Dermis blood vessel endothelial cell (primary cell): ENCODE measurements around the gene SS18L1. TPM values are rescaled to one million over a fixed set of nuclear protein-coding genes. Genes with fewer than 3 reads are reported as not detected.

Experiments
- DNase-seq: peaks from one replicate; pipeline ENCODE4 v3.0.0; 2010
- total RNA-seq: library from RNA; depleted of rRNA; stranded (reverse); fragments of >200 nt; gene quantifications from 2 replicates; pipeline ENCODE4 v1.2.3, GENCODE V29; 2014

Gene SS18L1
- total RNA-seq, 1 donor from 2014 or later = 16.5 TPM

GRCh38 chr20:62156592-62157386, 13.2 kb downstream of the SS18L1 start:
- DNase-seq = peak; percentile 75

DNA sequence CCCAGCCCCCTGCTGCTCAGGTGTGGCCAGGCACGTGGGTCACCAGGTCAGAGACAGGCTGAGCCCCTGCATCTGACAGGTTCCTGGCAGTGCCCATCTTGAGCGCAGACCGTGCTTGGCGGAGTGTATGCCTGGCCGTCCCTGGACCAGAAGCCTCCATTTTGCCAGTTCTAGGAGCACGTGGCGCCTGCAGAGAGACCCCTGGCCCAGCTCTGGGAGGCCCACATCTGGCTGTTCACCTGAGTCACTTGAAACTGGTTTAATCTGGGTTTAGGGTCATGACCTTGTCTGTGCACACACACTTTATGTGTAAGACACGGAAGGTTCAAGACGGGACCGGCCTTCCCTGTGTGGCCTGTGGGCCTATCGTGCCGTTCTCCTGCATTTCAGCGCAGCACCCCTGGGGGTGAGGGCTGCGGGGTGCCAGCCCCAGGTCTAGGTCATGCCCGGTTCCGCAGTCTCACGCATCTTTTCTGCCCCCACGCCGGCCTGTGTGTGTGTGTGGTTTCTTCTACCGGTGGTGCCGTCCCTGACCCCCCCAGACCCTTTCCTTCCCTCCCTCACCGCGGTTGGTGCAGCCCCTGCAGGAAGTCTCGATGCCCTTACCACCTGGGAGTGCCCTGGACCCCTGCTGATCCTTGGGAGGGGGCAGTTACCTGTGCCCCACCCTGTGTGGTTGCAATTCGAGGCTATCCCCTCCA, 14.0 kb downstream of the SS18L1 start:
- no peak for DNase-seq

DNA sequence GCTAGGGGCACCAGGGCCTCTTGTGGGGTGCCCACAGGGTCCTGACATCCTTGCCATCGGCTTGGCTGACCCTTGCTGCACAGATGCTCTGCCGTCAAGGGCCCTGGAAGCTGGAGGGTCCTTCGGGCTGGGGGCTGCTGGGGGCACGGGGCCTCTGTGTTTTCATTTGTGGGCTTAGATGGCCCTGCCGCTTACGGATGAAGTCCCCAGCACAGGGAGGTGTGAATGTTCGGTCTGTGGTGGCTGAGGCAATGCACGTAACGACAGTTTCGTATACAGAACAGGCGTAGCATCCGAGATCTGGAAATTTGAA, 14.5 kb downstream of the SS18L1 start:
- no peak for DNase-seq

DNA sequence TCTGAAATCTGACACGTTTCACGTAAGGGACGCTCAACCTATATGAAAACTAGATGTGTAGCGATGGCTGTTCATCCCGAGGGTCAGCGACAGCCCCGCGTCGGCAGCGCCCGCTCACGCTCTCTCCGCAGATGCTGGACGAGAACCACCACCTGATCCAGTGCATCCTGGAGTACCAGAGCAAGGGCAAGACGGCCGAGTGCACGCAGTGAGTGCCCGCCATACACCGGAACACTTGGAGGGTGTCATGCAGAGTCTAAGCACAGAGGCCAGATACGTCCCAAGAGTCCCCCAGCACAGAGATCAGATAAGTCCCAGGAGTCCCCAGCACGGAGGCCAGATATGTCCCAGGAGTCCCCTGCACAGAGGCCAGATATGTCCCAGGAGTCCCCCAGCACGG, 15.0 kb downstream of the SS18L1 start:
- no peak for DNase-seq

GRCh38 chr20:62159052-62159451, 15.5 kb downstream of the SS18L1 start:
- no peak for DNase-seq

GRCh38 chr20:62159839-62160238, 16.3 kb downstream of the SS18L1 start:
- DNase-seq = no peak

GRCh38 chr20:62160253-62160652, 16.7 kb downstream of the SS18L1 start:
- no peak for DNase-seq

GRCh38 chr20:62160876-62161275, 17.3 kb downstream of the SS18L1 start:
- DNase-seq = no peak

DNA sequence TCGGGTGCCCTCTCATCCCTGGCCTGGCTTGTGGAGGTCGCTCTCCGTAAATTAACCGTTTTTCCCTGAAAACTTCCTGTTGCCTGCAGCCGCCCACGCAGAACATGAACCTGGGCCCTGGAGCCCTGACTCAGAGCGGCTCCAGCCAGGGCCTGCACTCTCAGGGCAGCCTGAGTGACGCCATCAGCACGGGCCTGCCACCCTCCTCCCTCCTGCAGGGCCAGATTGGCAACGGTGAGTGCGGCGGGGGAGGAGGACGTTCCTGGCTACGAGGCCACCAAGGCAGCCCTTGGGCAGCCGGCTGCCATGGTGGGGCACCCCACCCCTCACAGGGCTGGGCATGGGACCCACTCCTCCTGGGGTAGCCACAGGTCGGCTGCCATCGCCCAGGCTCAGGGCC, 17.8 kb downstream of the SS18L1 start:
- peak; percentile 76 for DNase-seq

DNA sequence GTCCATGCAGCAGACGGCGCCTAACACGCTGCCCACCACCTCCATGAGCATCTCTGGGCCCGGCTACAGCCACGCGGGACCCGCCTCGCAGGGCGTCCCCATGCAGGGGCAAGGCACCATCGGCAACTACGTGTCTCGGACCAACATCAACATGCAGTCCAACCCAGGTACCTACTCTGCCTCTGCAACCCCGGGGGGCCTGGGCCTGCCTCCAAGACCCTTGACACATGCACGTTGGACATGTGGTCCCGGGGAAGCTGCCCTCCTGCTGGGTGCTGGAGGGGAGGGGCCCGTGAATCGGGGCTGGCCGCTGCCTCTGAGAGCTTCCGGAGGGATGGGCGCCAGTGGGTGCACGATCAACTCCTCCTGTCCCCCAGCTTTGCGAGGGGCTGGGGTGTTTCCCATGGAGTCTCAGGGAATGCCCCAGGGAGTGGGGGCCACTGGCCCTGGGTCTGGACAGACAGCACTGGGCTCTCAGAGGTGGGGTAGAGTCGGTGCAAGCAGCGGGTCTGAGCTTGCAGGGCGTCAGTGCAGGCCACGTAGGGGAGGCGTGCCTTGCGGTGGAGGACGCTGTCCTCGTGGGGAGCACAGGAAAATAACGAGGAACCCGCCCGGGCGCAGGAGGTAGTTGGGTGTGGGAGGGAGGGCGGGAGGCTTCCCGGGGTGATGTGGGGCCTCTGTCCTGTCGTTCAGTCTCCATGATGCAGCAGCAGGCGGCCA, 19.4 kb downstream of the SS18L1 start:
- no peak for DNase-seq

GRCh38 chr20:62163485-62163865, 19.9 kb downstream of the SS18L1 start:
- no peak for DNase-seq

DNA sequence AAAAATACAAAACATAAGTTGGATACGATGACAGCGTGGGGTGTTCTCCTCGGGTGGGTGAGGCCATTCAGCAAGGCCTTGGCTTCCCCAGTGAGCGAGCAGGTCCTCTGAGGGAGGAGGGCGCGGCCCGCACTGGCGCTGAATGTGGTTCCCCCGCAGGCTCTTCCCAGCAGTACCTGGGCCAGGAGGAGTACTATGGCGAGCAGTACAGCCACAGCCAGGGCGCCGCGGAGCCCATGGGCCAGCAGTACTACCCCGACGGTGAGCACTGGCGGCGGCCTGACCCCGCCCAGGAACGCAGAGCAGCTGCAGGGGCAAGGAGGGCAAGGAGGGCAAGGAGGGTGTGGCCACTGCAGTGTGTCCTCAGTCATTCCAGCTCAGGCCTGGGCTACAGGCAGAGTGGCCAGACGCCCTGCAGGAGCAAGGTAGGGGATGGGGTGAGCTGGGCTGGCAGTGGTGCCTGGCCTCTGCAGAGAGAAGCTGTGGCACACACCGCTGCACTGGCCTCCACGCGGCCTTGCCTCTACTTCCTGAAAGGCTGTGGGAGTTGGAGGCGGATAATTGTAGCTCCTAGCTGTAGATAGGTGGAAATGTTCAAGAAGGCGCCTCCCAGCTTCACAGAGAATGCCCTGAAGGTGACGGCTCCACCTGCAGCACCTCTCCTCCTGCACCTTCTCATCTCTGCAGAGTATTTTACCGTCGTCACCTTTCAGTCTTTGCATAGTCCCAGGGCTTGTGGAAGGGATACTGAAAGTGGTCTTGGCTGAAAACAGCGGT, 20.6 kb downstream of the SS18L1 start:
- no peak for DNase-seq

DNA sequence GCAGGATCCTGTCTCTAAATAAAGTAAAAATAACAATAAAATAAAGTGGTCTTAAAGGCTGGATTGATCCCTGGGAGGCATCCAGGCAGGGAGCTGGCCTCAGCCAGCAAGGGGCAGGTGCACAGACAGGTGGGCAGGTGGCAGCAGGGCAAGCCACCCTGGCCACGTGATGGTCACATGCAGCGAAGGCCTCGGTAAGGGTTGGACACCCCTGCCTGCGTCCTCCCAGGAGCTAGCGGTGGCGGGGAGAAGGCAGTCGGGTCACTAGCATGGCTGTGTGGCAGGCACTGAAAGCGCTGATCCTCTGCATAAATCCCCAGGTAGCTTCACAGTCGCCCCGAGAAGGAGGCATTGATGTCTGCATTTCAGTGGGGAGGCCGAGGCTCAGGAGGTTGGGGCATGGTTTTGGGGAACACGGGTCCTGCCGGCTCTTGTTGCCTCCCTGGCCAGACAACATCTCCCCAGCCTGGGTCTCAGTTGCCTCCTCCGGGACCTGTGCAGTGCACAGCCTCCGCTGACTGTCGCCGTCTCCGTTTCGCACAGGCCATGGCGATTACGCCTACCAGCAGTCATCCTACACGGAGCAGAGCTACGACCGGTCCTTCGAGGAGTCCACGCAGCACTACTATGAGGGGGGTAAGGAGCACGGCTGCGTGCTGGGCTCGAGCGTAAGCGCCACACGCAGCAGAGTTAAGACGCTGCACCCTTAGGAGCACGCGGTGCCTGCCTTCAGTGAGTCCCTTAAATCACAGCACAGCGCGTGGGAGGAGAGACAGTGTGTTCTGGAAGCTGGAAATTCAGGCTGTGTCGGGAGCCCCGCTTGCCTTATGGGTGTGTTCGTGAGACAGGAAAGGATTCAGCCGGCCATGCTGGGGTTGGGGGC, 21.6 kb downstream of the SS18L1 start:
- no peak for DNase-seq

DNA sequence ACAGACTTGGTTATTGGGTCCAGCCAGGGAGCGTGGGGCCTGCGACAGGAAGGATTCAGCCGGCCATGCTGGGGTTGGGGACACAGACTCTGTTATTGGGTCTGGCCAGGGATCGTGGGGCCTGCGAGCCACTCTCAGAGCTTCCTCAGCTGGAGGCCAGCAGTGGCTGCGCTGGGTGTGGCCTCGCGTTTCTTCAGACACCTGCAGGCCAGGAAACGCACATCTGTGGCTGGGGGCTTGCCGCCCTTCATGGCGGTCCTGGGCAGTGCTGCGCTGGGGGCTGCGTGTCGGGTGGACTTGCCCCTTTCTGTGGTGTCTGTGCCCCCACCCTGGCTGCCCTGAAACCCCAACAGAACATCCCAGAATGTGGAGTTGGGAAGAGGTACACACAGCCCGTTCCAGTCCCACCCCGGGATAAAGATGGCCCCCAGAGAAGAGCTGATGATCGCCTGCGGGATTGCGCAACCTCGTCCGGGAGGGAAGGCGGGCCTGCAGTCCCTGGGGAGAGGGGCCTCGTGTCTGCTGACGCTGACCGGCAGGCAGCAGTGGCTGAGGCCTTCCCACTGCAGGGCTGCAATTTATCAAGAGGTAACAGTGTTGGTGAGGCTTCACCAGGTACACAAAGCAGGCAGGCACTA, 22.3 kb downstream of the SS18L1 start:
- no peak for DNase-seq

DNA sequence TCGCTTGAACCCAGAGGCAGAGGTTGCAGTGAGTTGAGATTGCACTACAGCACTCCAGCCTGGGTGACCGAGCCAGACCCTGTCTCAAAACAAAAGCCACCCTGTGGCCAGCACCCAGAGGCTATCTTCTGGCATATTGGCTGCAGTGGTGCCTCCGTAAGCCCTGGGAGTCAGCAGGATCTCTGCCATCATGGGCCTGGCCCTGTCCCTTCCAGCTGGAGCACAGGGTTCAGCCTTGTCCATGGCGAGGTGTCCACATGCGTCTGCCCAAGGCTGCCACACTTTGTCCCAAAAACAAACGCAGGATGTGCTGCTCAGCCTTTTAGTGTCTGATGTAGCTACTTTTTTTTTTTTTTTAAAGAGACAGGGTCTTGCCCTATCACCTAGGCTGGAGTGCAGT, 23.9 kb downstream of the SS18L1 start:
- DNase-seq = peak; percentile 8

DNA sequence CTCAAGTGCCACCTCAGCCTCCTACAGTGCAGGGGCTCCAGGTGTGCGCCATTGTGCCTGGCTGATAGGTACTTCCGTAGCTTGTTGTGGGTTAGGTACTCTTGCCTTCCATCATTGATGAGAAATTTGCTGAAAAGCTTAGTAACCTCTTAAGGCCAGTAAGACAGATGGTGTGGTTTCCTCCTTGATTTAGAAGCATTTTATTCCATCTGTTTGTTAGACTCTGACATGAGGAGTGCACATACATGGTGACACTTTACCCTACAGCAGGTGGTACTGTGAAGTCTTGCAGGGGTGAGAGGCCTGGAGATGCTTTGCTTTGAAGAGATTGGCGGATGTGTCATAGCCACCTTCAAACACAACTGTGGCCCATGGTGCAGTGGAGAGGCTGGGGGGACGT, 24.5 kb downstream of the SS18L1 start:
- no peak for DNase-seq

DNA sequence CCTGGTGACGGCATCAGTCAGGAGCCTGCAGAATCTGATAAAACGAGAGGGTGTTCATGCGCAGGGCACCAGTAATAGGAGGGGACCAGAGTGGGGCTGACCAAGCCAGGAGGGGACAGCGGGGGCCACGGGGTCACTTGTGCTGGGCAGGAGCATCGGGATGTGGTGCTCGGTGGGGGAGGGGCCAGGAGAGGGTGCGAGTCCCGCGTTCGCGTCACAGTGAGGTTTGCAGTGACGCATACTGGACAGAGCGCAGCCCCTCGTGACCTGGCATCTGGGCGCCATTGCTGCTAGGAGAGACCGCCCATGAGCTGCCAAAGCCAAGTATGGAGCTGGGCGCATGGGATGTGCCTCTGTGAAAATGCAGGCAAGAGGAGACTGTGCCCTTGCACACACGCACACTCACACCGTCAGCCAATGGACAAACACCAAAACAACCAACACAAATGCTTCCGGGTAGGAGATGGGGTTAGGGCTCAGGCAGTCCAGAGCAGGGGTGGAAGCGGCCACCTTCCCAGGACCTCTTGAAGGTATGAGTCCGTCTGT, 25.4 kb downstream of the SS18L1 start:
- DNase-seq = no peak

GRCh38 chr20:62170536-62170935, 27.0 kb downstream of the SS18L1 start:
- no peak for DNase-seq

GRCh38 chr20:62171245-62171644, 27.7 kb downstream of the SS18L1 start:
- DNase-seq = peak; percentile 81

- DNase-seq = no peak
Measured at GRCh38 chr20:62172666-62173065, 29.1 kb downstream of the SS18L1 start.
